Measurements from ENCODE around the gene OPN1MW.
A peak's percentile ranks its signal among the peaks of the same experiment; 100 is the strongest.
"Not testable (repeated sequence)": the region's sequence is repeated elsewhere in the genome, so short reads cannot be mapped to it uniquely, and the experiment has no call there.

Gene OPN1MW

DNA sequence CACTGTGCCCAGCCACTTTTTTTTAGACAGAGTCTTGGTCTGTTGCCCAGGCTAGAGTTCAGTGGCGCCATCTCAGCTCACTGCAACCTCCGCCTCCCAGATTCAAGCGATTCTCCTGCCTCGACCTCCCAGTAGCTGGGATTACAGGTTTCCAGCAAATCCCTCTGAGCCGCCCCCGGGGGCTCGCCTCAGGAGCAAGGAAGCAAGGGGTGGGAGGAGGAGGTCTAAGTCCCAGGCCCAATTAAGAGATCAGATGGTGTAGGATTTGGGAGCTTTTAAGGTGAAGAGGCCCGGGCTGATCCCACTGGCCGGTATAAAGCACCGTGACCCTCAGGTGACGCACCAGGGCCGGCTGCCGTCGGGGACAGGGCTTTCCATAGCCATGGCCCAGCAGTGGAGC lies at the start of gene OPN1MW:
OPN1MW (plus strand) TSS at position 301 of the 400 bp plus-strand sequence; CDS start at position 383, 82 bp downstream.
- ATAC-seq: not testable (repeated sequence)

DNA sequence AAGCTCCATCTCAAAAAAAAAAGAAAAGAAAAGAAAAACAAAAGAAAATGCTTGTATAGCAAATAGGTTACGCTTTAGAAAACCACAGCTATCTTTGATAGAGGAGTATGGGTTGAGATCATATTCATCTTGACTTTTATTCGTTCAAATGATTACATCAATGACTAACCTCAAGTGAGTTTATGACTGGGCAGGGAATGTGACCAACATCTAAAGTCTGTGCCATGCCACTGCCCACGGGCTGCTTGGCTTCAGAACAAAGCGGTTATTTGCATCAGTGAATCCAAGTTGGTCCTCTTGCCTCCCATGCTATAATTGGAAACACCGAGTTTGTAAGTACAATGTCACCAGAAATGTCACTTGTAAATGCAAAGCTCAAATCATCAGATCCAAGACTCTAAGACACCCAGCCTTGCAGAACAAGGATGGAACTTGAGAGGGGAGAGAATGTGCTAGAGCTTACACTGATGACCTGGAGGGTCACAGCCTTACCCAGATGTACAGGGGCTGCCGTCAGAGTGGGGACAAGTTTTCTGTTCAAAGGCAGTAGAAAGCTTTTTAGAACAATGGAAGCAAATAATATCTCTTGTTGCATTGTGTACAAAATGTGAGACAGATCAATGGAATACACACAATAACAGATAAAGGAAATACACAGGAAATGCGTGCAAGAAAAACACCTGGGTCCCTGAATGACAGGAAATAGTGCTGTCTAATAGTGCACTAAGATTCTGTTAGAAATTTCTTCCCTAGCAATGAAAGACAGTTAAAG lies 46.8 kb upstream of the OPN1MW start:
- ATAC-seq: no peak
- TF ChIP-seq BACH2 (CRISPR knock-in tag; IDR thresholded peaks at IDR 0.05; ENCODE audit: borderline replicate concordance) (no peak), ARNTL (CRISPR knock-in tag; IDR thresholded peaks at IDR 0.05; ENCODE audit: borderline replicate concordance, low read depth) (no peak), CREB5 (CRISPR knock-in tag; IDR thresholded peaks at IDR 0.05; ENCODE audit: low read depth) (no peak), PPARA (CRISPR knock-in tag; IDR thresholded peaks at IDR 0.05; ENCODE audit: borderline replicate concordance) (no peak), TOX (CRISPR knock-in tag; IDR thresholded peaks at IDR 0.05; ENCODE audit: borderline replicate concordance) (no peak), CSDC2 (CRISPR knock-in tag; IDR thresholded peaks at IDR 0.05) (no peak), TCF4 (CRISPR knock-in tag; IDR thresholded peaks at IDR 0.05; ENCODE audit: borderline replicate concordance) (no peak), GLIS3 (CRISPR knock-in tag; IDR thresholded peaks at IDR 0.05) (no peak)
- TF ChIP-seq, protein P1, sequence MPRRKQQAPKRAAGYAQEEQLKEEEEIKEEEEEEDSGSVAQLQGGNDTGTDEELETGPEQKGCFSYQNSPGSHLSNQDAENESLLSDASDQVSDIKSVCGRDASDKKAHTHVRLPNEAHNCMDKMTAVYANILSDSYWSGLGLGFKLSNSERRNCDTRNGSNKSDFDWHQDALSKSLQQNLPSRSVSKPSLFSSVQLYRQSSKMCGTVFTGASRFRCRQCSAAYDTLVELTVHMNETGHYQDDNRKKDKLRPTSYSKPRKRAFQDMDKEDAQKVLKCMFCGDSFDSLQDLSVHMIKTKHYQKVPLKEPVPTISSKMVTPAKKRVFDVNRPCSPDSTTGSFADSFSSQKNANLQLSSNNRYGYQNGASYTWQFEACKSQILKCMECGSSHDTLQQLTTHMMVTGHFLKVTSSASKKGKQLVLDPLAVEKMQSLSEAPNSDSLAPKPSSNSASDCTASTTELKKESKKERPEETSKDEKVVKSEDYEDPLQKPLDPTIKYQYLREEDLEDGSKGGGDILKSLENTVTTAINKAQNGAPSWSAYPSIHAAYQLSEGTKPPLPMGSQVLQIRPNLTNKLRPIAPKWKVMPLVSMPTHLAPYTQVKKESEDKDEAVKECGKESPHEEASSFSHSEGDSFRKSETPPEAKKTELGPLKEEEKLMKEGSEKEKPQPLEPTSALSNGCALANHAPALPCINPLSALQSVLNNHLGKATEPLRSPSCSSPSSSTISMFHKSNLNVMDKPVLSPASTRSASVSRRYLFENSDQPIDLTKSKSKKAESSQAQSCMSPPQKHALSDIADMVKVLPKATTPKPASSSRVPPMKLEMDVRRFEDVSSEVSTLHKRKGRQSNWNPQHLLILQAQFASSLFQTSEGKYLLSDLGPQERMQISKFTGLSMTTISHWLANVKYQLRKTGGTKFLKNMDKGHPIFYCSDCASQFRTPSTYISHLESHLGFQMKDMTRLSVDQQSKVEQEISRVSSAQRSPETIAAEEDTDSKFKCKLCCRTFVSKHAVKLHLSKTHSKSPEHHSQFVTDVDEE (CRISPR knock-in tag; IDR thresholded peaks at IDR 0.05): no peak

DNA sequence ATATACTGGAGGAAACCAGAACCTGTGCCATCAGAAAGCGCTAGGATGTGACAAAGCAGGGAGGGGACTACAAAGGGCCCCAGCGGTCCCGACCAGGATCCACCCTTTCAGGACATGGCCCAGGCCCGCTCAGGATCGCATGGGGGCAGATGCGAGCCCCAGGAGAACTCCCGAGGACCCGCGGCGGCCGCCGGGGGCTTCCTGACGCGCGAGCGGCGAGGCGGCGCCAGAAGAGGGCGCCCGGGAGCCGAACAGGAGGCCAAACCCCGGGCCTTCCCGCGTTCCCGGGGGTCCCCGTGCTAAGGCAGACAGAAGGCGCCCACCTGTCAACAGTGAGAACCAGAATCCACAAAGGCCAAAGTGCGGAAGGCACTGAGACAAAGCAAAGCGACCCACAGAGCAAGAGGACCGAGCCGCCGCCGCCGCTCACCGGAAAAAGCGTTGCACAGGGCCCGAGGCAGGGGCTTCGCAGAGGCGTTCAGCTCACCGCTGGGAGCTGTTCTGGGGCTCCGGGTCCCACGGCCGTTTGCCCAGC lies 45.7 kb upstream of the OPN1MW start:
- TF ChIP-seq TCF4 (CRISPR knock-in tag; IDR thresholded peaks at IDR 0.05; ENCODE audit: borderline replicate concordance) (no peak), CREB5 (CRISPR knock-in tag; IDR thresholded peaks at IDR 0.05; ENCODE audit: low read depth) (no peak), POU6F1 (CRISPR knock-in tag; IDR thresholded peaks at IDR 0.05; ENCODE audit: borderline replicate concordance, low read depth) (no peak), OSR1 (CRISPR knock-in tag; IDR thresholded peaks at IDR 0.05) (no peak)
- peak; percentile 90 for ATAC-seq

DNA sequence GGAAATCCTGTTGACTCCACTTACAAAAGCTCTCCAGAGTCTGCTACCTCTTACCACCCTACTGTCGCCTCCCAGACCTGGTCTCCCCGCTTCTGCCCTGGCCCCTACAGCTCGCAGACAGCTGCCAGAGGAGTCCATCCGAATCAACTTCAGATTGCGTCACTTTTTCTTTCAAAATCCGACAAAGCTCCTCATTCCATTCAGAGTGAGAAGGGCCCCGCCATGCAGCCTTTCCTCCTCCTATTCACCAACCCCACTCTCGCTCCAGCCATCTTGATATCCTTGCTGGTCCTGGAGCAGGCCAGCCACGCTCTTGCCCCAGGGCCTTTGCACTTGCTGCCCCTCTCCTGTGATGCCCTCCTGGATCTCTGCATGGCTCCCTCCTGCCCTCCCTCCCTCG lies 43.5 kb upstream of the OPN1MW start:
- no peak for ATAC-seq
- TF ChIP-seq PPARA (CRISPR knock-in tag; IDR thresholded peaks at IDR 0.05; ENCODE audit: borderline replicate concordance): no peak
- TF ChIP-seq, protein P2, sequence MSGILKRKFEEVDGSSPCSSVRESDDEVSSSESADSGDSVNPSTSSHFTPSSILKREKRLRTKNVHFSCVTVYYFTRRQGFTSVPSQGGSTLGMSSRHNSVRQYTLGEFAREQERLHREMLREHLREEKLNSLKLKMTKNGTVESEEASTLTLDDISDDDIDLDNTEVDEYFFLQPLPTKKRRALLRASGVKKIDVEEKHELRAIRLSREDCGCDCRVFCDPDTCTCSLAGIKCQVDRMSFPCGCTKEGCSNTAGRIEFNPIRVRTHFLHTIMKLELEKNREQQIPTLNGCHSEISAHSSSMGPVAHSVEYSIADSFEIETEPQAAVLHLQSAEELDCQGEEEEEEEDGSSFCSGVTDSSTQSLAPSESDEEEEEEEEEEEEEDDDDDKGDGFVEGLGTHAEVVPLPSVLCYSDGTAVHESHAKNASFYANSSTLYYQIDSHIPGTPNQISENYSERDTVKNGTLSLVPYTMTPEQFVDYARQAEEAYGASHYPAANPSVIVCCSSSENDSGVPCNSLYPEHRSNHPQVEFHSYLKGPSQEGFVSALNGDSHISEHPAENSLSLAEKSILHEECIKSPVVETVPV (CRISPR knock-in tag; IDR thresholded peaks at IDR 0.05): no peak
- TF ChIP-seq ZNF565 (CRISPR knock-in tag; conservative IDR thresholded peaks at IDR 0.05; ENCODE audit: low read depth): no peak
- TF ChIP-seq ARNTL (CRISPR knock-in tag; IDR thresholded peaks at IDR 0.05; ENCODE audit: borderline replicate concordance, low read depth): no peak
- TF ChIP-seq, protein P1 (CRISPR knock-in tag; IDR thresholded peaks at IDR 0.05): no peak
